HepG2 (cell line): Measurements from ENCODE around the gene SLC45A2. TPM values are rescaled to one million over a fixed set of nuclear protein-coding genes. Genes with fewer than 3 reads are reported as not detected.

Experiments used
- AKNA ChIP-seq: sonication (generic); formaldehyde crosslinking; IDR thresholded peaks from 2 replicates; pipeline ENCODE4 v1.4.0; 2020; ENCODE audit warnings: missing genetic modification reagents, borderline replicate concordance
- EHMT2 ChIP-seq: fragments of 200-600 bp; sonication (generic); IDR thresholded peaks from 2 replicates; pipeline ENCODE4 v1.7.0; 2017; ENCODE audit warnings: antibody characterized with exemption, low read depth, low read length, borderline replicate concordance
- MIER2 ChIP-seq: IDR thresholded peaks from 2 replicates; pipeline ENCODE4 v1.6.1; 2016; ENCODE audit warnings: missing biosample characterization, missing genetic modification reagents
- REST ChIP-seq, 2 experiments: IDR thresholded peaks; 2 replicates each; pipeline ENCODE4 v1.6.1; 2011 to 2012; ENCODE audit warnings: low read length in 2 of 2, borderline replicate concordance in 1 of 2, low read depth in 1 of 2, mild to moderate bottlenecking in 1 of 2, moderate library complexity in 1 of 2
- SNAPC4 ChIP-seq: sonication (generic); formaldehyde crosslinking; IDR thresholded peaks from 2 replicates; pipeline ENCODE4 v1.4.0; 2020; ENCODE audit warnings: mild to moderate bottlenecking, missing genetic modification reagents
- ZFP36L1 ChIP-seq: sonication (generic); formaldehyde crosslinking; IDR thresholded peaks from 2 replicates; pipeline ENCODE4 v1.8.0; 2022; ENCODE audit warnings: mild to moderate bottlenecking, missing genetic modification reagents, moderate library complexity
- ZNF224 ChIP-seq: sonication (generic); formaldehyde crosslinking; IDR thresholded peaks from 2 replicates; pipeline ENCODE4 v1.5.0; 2020; ENCODE audit warnings: mild to moderate bottlenecking, missing genetic modification reagents
- ZNF275 ChIP-seq: sonication (generic); formaldehyde crosslinking; IDR thresholded peaks from 2 replicates; pipeline ENCODE4 v1.8.0; 2022; ENCODE audit warnings: missing genetic modification reagents, mild to moderate bottlenecking, inconsistent platforms, borderline replicate concordance
- ZNF280B ChIP-seq: sonication (generic); formaldehyde crosslinking; IDR thresholded peaks from 2 replicates; pipeline ENCODE4 v1.5.0; 2020; ENCODE audit warnings: missing genetic modification reagents, mild to moderate bottlenecking, borderline replicate concordance
- ZNF33B ChIP-seq: sonication (generic); formaldehyde crosslinking; IDR thresholded peaks from 2 replicates; pipeline ENCODE4 v1.5.1; 2020; ENCODE audit warnings: mild to moderate bottlenecking, missing genetic modification reagents
- ZNF766 ChIP-seq: sonication (generic); formaldehyde crosslinking; IDR thresholded peaks from 2 replicates; pipeline ENCODE4 v1.5.0; 2020; ENCODE audit warnings: missing genetic modification reagents, borderline replicate concordance
- polyA plus RNA-seq, 8 experiments: library from polyadenylated mRNA; depleted of rRNA in 3 of 8; stranded (reverse) in 7 of 8; unstranded in 1 of 8; fragments of >200 nt; fragmentation: Illumina TruSeq in 4 of 8; extraction: Trizol in 4 of 8; gene quantifications; 2 replicates each; pipeline versions ENCODE4 v1.2.1 to v1.2.3, GENCODE V29; 2011 to 2016; ENCODE audit warnings: low read depth in 4 of 8, missing spikeins in 1 of 8, mixed read lengths in 1 of 8; ENCODE audit not compliant: insufficient read depth in 1 of 8
- total RNA-seq, 5 experiments: library from RNA; depleted of rRNA; stranded (reverse); fragments of >200 nt; fragmentation: Illumina TruSeq; extraction: Trizol; gene quantifications; 2 replicates each; pipeline ENCODE4 v1.2.3, GENCODE V29; 2016; ENCODE audit warnings: low read depth in 1 of 5

The SLC45A2 gene
- total and polyA plus RNA-seq, 2 of the 13 experiments (the other 11 are each of a cell fraction or from before 2014, with no cell fraction given) = 0.22 to 0.24 TPM

GRCh38 chr5:33936004-33936380, 48.5 kb downstream of the SLC45A2 start (continued):
- TF ChIP-seq SNAPC4 = no peak
- TF ChIP-seq ZNF33B (CRISPR knock-in tag) = no peak
- 0 out of 2 replicates have a peak, but pooled peaks have one; percentile 34 for TF ChIP-seq ZNF280B (CRISPR knock-in tag)
- TF ChIP-seq ZFP36L1 (CRISPR knock-in tag) = no peak
- peak; percentile 79 to 95 for TF ChIP-seq REST (IDR thresholded peaks at IDR 0.05; ENCODE audit: borderline replicate concordance in 1 of 2, low read depth in 1 of 2, low read length in 2 of 2)
- TF ChIP-seq AKNA (CRISPR knock-in tag) = 0 out of 2 replicates have a peak, but pooled peaks have one; percentile 30
- 0 out of 2 replicates have a peak, but pooled peaks have one; percentile 56 for TF ChIP-seq EHMT2
- no peak for TF ChIP-seq ZNF224 (CRISPR knock-in tag)
- no peak for TF ChIP-seq ZNF275 (CRISPR knock-in tag)
- peak; percentile 95 for TF ChIP-seq MIER2 (CRISPR knock-in tag)
- TF ChIP-seq ZNF766 (CRISPR knock-in tag) = peak; percentile 65; the same call in 1 of the 2 replicates
